K562 (cell line): ENCODE data around the gene OR2F2. TPM values are rescaled to one million over a fixed set of nuclear protein-coding genes. Genes with fewer than 3 reads are reported as not detected.

Experiments
- ATAC-seq: fragments of 200-7000 bp; cut with Tn5 transposase; 3 replicates; pipeline ENCODE4 v1.9.1; 2020; ENCODE audit warnings: moderate library complexity
- BruUV-seq: library from RNA; stranded (reverse); fragments of 400-500 nt; replicated peaks from 2 replicates; lab custom pipeline; 2021; lab: Mats Ljungman, UMichigan
- CTCF ChIA-PET: fragments of 300-600 bp; formaldehyde crosslinking; extraction: SDS; loops from one replicate; lab custom pipeline; 2021; ENCODE audit warnings: low intra/inter-chr PET ratio; lab: Yijun Ruan, JAX
- POLR2A ChIA-PET: fragments of 300-600, 350-650 bp; sonication (Branson Sonifier 250); formaldehyde crosslinking; extraction: SDS; loops from one replicate; lab custom pipeline; 2021; ENCODE audit warnings: antibody characterized with exemption, inconsistent platforms; lab: Yijun Ruan, JAX
- DNase-seq, 4 experiments: peaks; one replicate each; pipeline versions ENCODE4 v3.0.0 to v3.0.0-alpha.2; 2011 to 2018; ENCODE audit warnings: low spot score in 3 of 4, mixed read lengths in 3 of 4; ENCODE audit errors: extremely low read depth in 1 of 4
- FAIRE-seq: peaks from 2 replicates; lab custom pipeline; 2011; peaks lifted over from hg19 to GRCh38; lab: Jason Lieb, UNC
- H2AFZ ChIP-seq: 2 replicates; pipeline ENCODE4 v1.6.0; 2011; ENCODE audit warnings: low read depth, low read length, control low read depth, inconsistent platforms
- H3K27ac ChIP-seq: fragments of 200-600 bp; 3 replicates; pipeline ENCODE4 v1.8.0; 2011; ENCODE audit warnings: low read depth, mild to moderate bottlenecking, control low read depth, inconsistent platforms, low read length, moderate library complexity, mixed read lengths; ENCODE audit errors: extremely low read depth
- H3K27me3 ChIP-seq, 2 experiments: fragments of 300-600 bp in 1 of 2; 2 replicates in 1 of 2; 3 replicates in 1 of 2; pipeline versions ENCODE4 v1.6.0 to v1.8.0; 2011; ENCODE audit warnings: inconsistent platforms in 2 of 2, low read length in 2 of 2, mild to moderate bottlenecking in 1 of 2, mixed read lengths in 1 of 2, moderate library complexity in 1 of 2; ENCODE audit not compliant: control insufficient read depth in 2 of 2, insufficient read depth in 2 of 2
- H3K36me3 ChIP-seq: fragments of 300-600 bp; 3 replicates; pipeline ENCODE4 v1.8.0; 2011; ENCODE audit warnings: mild to moderate bottlenecking, low read length, inconsistent platforms; ENCODE audit not compliant: control insufficient read depth, insufficient read depth
- H3K4me1 ChIP-seq, 2 experiments: fragments of 200-600 bp in 1 of 2; replicated peaks in 1 of 2; 2 replicates in 1 of 2; 3 replicates in 1 of 2; pipeline versions ENCODE4 v1.5.1 to v1.8.0; 2011; ENCODE audit warnings: inconsistent platforms in 2 of 2, low read length in 2 of 2, mild to moderate bottlenecking in 1 of 2, mixed read lengths in 1 of 2, moderate library complexity in 1 of 2; ENCODE audit not compliant: control insufficient read depth in 2 of 2, insufficient read depth in 2 of 2
- H3K4me2 ChIP-seq: 2 replicates; pipeline ENCODE4 v1.6.1; 2011; ENCODE audit warnings: low read length, control low read depth, inconsistent platforms, mixed read lengths; ENCODE audit not compliant: insufficient read depth
- H3K4me3 ChIP-seq: fragments of 200-600 bp; sonication (generic), shearing (Covaris generic); 2 replicates; pipeline ENCODE4 v1.5.1; 2016; ENCODE audit warnings: control low read depth, inconsistent platforms
- H3K79me2 ChIP-seq: fragments of 200-600 bp; 3 replicates; pipeline ENCODE4 v1.8.0; 2011; ENCODE audit warnings: low read length, inconsistent platforms; ENCODE audit not compliant: control insufficient read depth, insufficient read depth
- H3K9ac ChIP-seq, 2 experiments: 2 replicates each; pipeline versions ENCODE4 v1.6.0 to v1.6.1; 2011; ENCODE audit warnings: low read depth in 2 of 2, low read length in 2 of 2, control low read depth in 1 of 2, inconsistent platforms in 1 of 2, mild to moderate bottlenecking in 1 of 2, mixed read lengths in 1 of 2; ENCODE audit not compliant: insufficient read depth in 1 of 2
- H3K9me1 ChIP-seq: one replicate; pipeline ENCODE4 v1.6.0; 2011; ENCODE audit warnings: inconsistent platforms, mild to moderate bottlenecking, low read length, moderate library complexity; ENCODE audit not compliant: control insufficient read depth, insufficient read depth
- H3K9me3 ChIP-seq: replicated peaks from 2 replicates; pipeline ENCODE4 v1.5.1; 2011; ENCODE audit warnings: low read depth, low read length, inconsistent platforms; ENCODE audit not compliant: control insufficient read depth, insufficient read depth
- H4K20me1 ChIP-seq: replicated peaks from 2 replicates; pipeline ENCODE4 v1.6.1; 2011; ENCODE audit warnings: low read length, inconsistent platforms, mixed read lengths; ENCODE audit not compliant: control insufficient read depth, insufficient read depth
- ATF4 ChIP-seq: fragments of 450-650 bp; formaldehyde crosslinking; IDR thresholded peaks from 2 replicates; pipeline ENCODE4 v1.4.0; 2022; ENCODE audit warnings: mild to moderate bottlenecking, moderate library complexity
- ATF7 ChIP-seq: fragments of 450-650 bp; IDR thresholded peaks from 2 replicates; pipeline ENCODE4 v1.7.1; 2014; ENCODE audit warnings: mild to moderate bottlenecking, moderate library complexity
- C11orf30 ChIP-seq: fragments of 450-650 bp; IDR thresholded peaks from 2 replicates; pipeline ENCODE4 v1.6.1; 2016; ENCODE audit warnings: low read depth, mild to moderate bottlenecking
- HES1 ChIP-seq: fragments of 450-650 bp; IDR thresholded peaks from 2 replicates; pipeline ENCODE4 v1.6.1; 2016; ENCODE audit warnings: low read depth, mild to moderate bottlenecking, moderate library complexity
- RAD21 ChIP-seq, 2 experiments: fragments of 250-450 bp in 1 of 2; fragments of 450-650 bp in 1 of 2; sonication (Bioruptor Pico) in 1 of 2; formaldehyde crosslinking in 1 of 2; IDR thresholded peaks in 1 of 2; conservative IDR thresholded peaks in 1 of 2; 2 replicates each; pipeline versions ENCODE4 v1.4.0 to v1.8.0; 2020 to 2022; ENCODE audit warnings: mild to moderate bottlenecking in 2 of 2, moderate library complexity in 1 of 2
- U2AF2 ChIP-seq: fragments of 200-400 bp; formaldehyde crosslinking; optimal IDR thresholded peaks from 2 replicates; pipeline ENCODE3; 2017; ENCODE audit warnings: low read depth, mild to moderate bottlenecking, low read length
- ZNF184 ChIP-seq: sonication (generic); formaldehyde crosslinking; IDR thresholded peaks from 2 replicates; pipeline ENCODE4 v1.5.0; 2020; ENCODE audit warnings: missing genetic modification reagents
- ZNF316 ChIP-seq: fragments of 450-650 bp; IDR thresholded peaks from 2 replicates; pipeline ENCODE4 v1.6.1; 2016
- ZNF707 ChIP-seq: fragments of 250-450 bp; sonication (Bioruptor Pico); conservative IDR thresholded peaks from 2 replicates; pipeline ENCODE4 v1.8.0; 2022; ENCODE audit warnings: inconsistent platforms, mild to moderate bottlenecking, moderate library complexity
- WGBS: fragments of 100-300 bp; shearing (Covaris generic); methylation state at CpG from one replicate; pipeline ENCODE4 v1.1.6; 2016; ENCODE audit warnings: low coverage, mixed read lengths; ENCODE audit not compliant: insufficient coverage; ENCODE audit errors: missing lambda C conversion rate; 5-methylcytosine and 5-hydroxymethylcytosine counted together
- in situ Hi-C: fragments of 300-500 bp; cut with MboI; formaldehyde crosslinking; loops from 4 replicates; pipeline ENCODE4 v1.15.0; 2018; ENCODE audit warnings: inconsistent platforms, mixed read lengths
- intact Hi-C: fragments of 100-400 bp; cut with micrococcal nuclease; formaldehyde crosslinking; loops from 2 replicates; pipeline ENCODE4 v1.14.2; 2022
- polyA plus RNA-seq, 8 experiments: library from polyadenylated mRNA; depleted of rRNA in 4 of 8; stranded (reverse) in 5 of 8; unstranded in 3 of 8; fragments of >200 nt; fragmentation: Nextera tagmentation in 2 of 8; fragmentation: Illumina TruSeq in 1 of 8; extraction: Ambion mirVana in 2 of 8; extraction: Trizol in 1 of 8; gene quantifications; 2 replicates each; pipeline versions ENCODE4 v1.2.1 to v1.2.3, GENCODE V29; 2011 to 2014; ENCODE audit warnings: inconsistent platforms in 1 of 8, missing spikeins in 1 of 8
- total RNA-seq, 7 experiments: library from RNA; depleted of rRNA in 6 of 7; stranded (reverse); fragments of >200 nt in 6 of 7; fragmentation: Illumina TruSeq in 2 of 7; extraction: Trizol in 2 of 7; gene quantifications; 2 replicates each; pipeline versions ENCODE4 v1.2.1 to v1.2.3, GENCODE V29; 2011 to 2021; ENCODE audit warnings: low replicate concordance in 1 of 7

The OR2F2 gene
- total and polyA plus RNA-seq, 9 of the 15 experiments (the other 6 are each of a cell fraction or from before 2014, with no cell fraction given) = not detected

- in situ Hi-C loops (no loop called here), intact Hi-C loops (loop anchor here (5.0 kb wide), 1 partner anchor 131 kb away; no protein-coding TSS in a partner anchor)
- peaks cover 4 to 12% of the 10 kb centered on the region in 2 experiments for H3K4me1 ChIP-seq
- DNase-seq (no peak), FAIRE-seq (no peak), ATAC-seq (no peak)
- no peaks in the 10 kb centered on the region for H3K9me1 ChIP-seq
- no peaks in the 10 kb centered on the region for H3K9me3 ChIP-seq
- peak; percentile 74 for TF ChIP-seq ZNF316
- TF ChIP-seq ATF7 = no peak
- peak; percentile 55; the same call in 1 of the 2 replicates for TF ChIP-seq C11orf30
- TF ChIP-seq RAD21 (CRISPR knock-in tag; conservative IDR thresholded peaks at IDR 0.05 in 1 of 2, IDR thresholded peaks at IDR 0.05 in 1 of 2) = no peak
- no TSS peak for BruUV-seq
- ChIA-PET CTCF (no interaction called here), POLR2A (interaction anchor here (0.8 kb wide), 1 partner anchor 14 kb away, joined by 3 read pairs; no protein-coding TSS in a partner anchor)
- no peaks in the 10 kb centered on the region for H3K27me3 ChIP-seq
- peaks cover 2% of the 10 kb centered on the region; the same call in 1 of the 3 replicates for H3K36me3 ChIP-seq
- H2AFZ ChIP-seq = no peak overlapping the region
- H3K4me3 ChIP-seq = no peak overlapping the region
- peaks cover 95% of the 10 kb centered on the region for H3K79me2 ChIP-seq
- H3K9ac ChIP-seq = no peak overlapping the region
- H3K27ac ChIP-seq = no peak overlapping the region
- H3K4me2 ChIP-seq = no peak overlapping the region
- no peaks in the 10 kb centered on the region for H4K20me1 ChIP-seq
These were observed 38.4 kb upstream of the OR2F2 start for GRCh38 chr7:143896667-143897066.

GRCh38 chr7:143898810-143899209 is 36.2 kb upstream of the OR2F2 start:
- no peak overlapping the region for H3K27ac ChIP-seq
- no peak overlapping the region for H3K4me3 ChIP-seq
- no peaks in the 10 kb centered on the region for H3K9me1 ChIP-seq
- FAIRE-seq (no peak), DNase-seq (no peak), ATAC-seq (no peak)
- ChIA-PET POLR2A (interaction anchor here (4.3 kb wide), 1 partner anchor 7 kb away, joined by 27 read pairs; no protein-coding TSS in a partner anchor), CTCF (no interaction called here)
- H3K4me1 ChIP-seq = peaks cover 9 to 14% of the 10 kb centered on the region in 2 experiments; a peak in 4 of 5 replicates
- H3K36me3 ChIP-seq = peaks cover 2% of the 10 kb centered on the region; the same call in 1 of the 3 replicates
- no peaks in the 10 kb centered on the region for H4K20me1 ChIP-seq
- intact Hi-C loops = loop anchor here (5.0 kb wide), 1 partner anchor 128 kb away; no protein-coding TSS in a partner anchor
- no peaks in the 10 kb centered on the region for H3K27me3 ChIP-seq
- 92% methylated on average over 1 of the region's 1 CpG for WGBS
- H2AFZ ChIP-seq = no peak overlapping the region
- in situ Hi-C loops = no loop called here
- TF ChIP-seq ZNF707 (CRISPR knock-in tag) (no peak), HES1 (no peak), ATF4 (CRISPR knock-in tag) (no peak), U2AF2 (no peak), ZNF184 (CRISPR knock-in tag) (no peak)
- peaks cover 75% of the 10 kb centered on the region for H3K79me2 ChIP-seq
- H3K9ac ChIP-seq = no peak overlapping the region
- BruUV-seq = no TSS peak
- no peaks in the 10 kb centered on the region for H3K9me3 ChIP-seq
- no peak overlapping the region for H3K4me2 ChIP-seq
